SKM-1 treated with dmso at 0.1 percent for 144 hours (cell line): ENCODE measurements around the gene MADD.
A peak's percentile ranks its signal among the peaks of the same experiment; 100 is the strongest.

Experiments used
- DNase-seq: peaks from one replicate; lab custom pipeline; 2025; ENCODE audit not compliant: unreplicated experiment; lab: John Stamatoyannopoulos, UW

Gene MADD

DNA sequence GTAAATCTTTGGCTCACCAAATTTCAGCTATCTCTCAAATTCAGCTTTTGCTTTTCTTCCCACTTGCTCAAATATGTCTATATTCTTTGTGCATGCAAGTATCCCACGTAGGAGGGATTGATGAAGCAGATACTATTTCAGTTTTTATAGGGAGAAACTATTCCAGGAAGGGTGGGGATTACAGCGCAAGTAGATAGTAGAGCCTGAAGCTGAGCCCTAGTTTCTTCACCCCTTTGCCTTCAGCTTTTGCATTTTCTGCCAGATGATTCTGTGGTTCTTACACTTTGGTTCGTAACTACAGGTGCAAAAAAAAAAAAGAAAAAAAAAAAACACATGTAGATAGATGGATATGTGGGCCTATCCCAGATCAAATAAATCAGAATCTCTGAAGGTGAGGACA, 18.2 kb upstream of the MADD start:
- no peak for DNase-seq

DNA sequence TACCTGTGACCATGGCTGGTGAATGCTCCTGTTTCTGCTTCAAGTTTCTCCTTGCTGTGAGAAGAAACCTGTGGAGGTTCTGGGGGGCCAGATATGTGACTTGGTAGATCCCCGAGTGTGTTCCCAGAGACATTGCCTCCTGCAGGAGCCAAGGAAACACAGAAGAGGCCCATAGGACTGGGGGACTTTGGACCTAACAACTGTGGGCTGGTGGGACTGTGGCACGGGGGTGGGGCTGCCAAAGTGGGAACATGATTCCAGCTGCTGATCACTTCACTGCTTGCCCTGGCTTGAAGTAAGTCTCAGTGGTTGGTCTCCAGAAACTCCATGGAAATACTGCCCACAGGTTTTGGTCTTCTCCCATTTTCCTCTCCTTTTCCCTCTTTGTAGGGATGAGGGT, 16.3 kb upstream of the MADD start:
- DNase-seq = no peak

DNA sequence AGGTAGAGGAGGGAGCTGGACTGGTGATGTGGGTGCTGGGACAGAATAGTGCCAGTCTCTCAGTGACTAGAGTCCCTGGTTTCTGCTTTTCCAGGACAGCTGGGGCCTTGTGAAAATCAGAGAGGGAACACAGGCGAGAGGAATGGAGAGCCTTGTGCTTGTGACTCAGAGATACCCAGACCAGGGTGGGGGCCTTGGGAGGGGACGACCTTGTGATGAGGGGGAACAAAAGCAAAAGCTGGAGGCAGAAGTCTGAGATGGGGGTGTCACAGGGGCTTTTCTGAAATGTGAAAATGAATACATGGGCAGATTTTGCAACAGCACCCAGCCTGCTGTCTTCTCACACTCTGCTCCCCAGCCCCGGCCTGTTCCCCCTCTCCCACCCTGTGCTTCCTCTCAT, 15.5 kb upstream of the MADD start:
- DNase-seq = peak; percentile 22

DNA sequence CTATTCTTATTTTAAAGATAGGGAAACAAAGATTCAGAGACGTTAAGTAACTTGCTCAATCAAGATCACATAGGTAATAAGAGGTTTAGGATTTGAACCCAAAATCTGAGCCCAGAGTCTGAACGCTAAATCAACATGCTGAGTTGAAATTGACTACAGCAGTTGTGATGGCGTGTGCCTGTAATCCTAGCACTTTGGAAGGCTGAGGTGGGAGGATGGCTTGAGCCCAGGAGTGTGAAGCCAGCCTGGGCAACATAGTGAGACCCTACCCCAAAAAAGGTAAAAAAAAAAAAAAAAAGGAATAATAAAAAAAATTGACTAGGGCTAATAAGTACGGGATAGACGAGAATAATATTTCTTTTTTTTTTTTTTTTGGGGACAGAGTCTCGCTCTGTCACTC, 13.6 kb upstream of the MADD start:
- DNase-seq = no peak

DNA sequence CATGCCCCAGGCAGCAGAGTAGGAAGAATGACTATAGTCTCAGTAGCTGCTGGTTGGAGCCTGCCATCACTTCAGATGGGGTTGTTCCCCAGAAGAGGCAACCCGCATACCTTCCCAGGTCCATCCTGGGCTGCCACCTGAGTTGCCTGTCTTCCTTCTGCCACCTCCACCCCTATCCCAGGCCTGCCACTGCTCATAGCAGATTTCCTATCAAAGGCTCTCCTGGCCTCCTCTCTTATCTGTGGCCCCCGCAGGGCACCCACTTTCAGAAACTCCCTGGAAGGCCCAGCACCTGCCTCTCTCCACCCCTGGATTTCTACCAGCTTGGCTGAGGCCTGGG, 12.8 kb upstream of the MADD start:
- no peak for DNase-seq

DNA sequence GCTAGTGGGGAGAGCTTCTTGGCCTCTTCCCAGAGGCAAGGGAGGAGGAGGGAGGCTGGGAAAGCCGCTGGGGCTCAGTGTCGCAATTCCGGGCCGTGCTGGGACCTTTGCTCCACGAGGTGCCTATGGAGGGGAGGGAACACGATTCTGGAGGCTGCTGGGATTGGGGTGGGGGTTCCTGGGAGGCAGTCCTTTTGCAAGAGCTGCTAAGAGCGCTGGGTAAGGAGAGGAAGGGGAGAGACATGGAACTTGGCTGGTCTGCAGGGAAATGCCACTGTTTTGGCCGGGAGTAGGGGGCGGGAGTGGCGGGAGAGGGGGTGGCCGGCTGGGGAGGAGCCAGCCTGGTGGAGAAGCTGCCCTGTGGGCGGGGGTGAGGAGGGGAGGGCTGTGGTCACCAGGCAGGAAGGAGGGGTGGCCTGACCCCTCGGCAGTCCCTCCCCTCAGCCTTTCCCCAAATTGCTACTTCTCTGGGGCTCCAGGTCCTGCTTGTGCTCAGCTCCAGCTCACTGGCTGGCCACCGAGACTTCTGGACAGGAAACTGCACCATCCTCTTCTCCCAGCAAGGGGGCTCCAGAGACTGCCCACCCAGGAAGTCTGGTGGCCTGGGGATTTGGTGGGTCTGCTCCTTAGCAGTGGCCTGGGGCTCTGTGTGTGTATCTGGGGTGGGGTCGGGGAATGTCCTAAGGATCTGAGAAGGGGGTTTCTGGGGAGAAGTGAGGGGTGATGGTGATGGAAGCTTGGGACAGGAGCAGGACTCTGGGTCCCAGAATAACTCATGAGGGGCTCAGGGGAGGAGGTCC, 12.2 kb upstream of the MADD start, which contains the start of gene NR1H3:
Gene NR1H3, plus strand, starts transcription at position 480 of the 800 bp plus-strand sequence. CDS start 1,221 bp downstream, outside the sequence.
- peak; percentile 59 for DNase-seq

- no peak for DNase-seq
Measured at GRCh38 chr11:47258317-47258902, 11.5 kb upstream of the MADD start.

GRCh38 chr11:47259232-47259977, 10.5 kb upstream of the MADD start:
- DNase-seq = no peak

GRCh38 chr11:47260366-47260765, 9.6 kb upstream of the MADD start:
- no peak for DNase-seq

DNA sequence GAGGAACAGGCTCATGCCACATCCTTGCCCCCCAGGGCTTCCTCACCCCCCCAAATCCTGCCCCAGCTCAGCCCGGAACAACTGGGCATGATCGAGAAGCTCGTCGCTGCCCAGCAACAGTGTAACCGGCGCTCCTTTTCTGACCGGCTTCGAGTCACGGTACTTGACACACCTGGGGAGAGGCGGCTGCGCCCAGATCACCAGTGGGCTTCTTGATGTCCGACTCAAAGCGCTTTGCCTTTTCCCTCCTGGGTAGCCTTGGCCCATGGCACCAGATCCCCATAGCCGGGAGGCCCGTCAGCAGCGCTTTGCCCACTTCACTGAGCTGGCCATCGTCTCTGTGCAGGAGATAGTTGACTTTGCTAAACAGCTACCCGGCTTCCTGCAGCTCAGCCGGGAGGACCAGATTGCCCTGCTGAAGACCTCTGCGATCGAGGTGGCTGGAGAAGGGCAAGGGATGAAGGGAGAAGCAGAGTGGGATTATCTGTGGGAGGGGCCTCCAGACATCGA, 8.6 kb upstream of the MADD start:
- DNase-seq = no peak

- no peak for DNase-seq
Measured at GRCh38 chr11:47264119-47264518, 5.8 kb upstream of the MADD start.

DNA sequence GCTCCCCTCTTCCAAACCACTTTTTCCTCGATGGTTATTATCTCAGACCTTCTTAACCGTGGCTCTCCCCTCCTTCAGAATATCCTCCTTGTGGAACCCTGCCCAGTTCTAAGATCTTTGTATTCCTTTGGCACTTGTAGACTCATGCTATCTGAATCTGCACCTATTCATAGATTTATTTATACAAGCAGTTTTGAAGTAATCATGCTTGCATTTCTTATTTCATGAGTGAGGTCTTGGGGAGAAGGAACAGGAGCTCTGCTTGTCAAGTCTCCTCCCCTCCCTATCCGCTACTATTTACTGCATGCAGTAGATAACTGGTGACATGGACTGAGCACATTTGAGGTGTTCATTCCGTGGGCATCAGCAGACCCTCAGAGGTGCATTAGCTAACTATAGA, 5.4 kb upstream of the MADD start:
- DNase-seq = no peak

DNA sequence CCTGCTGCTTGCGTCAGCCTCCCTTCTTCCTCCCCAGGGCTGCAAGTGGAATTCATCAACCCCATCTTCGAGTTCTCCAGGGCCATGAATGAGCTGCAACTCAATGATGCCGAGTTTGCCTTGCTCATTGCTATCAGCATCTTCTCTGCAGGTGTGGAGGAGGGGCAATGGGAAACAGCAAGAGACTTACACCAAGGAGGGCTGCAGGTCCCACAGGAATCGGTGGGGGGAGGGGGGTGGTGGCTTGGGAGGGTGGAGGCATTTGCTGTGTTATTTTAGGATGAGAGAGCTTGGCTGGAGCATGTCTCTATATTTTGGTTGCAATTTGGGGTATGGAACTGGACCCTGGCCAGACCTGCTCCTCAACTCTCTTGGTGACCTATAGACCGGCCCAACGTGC, 2.1 kb upstream of the MADD start:
- DNase-seq = no peak

GRCh38 chr11:47268448-47269001, 1.4 kb upstream of the MADD start:
- no peak for DNase-seq

DNA sequence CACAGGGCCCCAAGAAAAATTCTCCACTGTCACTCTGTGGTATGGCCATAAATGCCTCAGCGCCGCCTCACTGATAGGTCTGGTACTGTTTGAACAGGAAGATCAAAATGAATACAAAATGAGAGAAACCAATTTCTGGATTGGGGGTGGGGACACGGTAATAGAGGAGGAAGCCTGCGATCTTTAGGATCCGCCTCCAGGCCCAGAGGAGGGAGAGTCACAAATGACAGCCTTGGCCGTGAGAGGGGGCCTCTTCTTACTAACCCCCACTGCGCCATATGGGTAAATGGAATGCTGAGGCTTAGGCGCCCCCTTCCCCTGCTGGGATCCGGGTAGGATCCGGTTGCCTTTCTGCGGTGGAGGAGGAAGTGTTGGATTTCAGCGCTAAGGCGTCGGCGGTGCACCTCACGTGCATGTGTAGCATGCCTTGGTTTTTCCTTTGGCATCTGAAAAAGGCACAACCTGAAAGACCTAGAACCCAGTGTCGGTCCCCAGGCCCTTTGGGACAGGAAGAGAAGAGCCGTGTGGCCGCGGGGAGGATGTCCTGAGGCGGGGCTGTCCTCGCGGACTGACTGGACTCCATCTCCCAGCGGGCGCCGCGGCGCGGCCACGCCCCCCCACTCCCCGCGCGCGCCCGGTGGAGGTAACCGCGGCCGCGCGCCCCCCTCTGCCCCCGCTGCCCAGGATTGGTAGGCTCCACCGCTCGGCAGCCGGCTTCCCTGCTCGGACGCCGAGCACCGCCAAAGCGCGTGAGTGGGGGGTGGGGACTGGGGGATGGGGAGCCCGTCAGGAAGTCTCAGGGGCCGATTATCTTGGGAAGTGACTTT, 718 bp upstream of the MADD start:
- DNase-seq = peak; percentile 96

- no peak for DNase-seq
Measured at GRCh38 chr11:47270331-47271271, 668 bp downstream of the MADD start.

DNA sequence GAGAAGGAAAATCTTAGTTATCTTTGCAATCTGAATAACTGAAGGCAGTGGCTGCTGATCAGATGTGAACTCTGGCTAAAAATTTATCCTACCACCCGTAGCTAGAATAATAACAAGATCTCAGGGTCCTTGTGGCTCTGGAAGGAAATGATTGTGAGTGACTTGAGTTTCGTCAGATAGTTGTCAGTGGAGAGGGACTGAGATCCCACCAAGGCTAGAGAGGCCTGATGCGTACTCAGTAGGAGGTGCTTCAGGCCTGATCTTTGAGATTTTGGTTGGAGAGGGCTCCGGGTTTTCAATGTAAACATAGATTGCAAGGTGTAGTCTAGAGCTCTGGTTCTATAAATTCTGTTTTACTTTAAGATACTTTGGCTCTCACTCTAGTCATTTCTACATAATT, 1.4 kb downstream of the MADD start:
- no peak for DNase-seq

DNA sequence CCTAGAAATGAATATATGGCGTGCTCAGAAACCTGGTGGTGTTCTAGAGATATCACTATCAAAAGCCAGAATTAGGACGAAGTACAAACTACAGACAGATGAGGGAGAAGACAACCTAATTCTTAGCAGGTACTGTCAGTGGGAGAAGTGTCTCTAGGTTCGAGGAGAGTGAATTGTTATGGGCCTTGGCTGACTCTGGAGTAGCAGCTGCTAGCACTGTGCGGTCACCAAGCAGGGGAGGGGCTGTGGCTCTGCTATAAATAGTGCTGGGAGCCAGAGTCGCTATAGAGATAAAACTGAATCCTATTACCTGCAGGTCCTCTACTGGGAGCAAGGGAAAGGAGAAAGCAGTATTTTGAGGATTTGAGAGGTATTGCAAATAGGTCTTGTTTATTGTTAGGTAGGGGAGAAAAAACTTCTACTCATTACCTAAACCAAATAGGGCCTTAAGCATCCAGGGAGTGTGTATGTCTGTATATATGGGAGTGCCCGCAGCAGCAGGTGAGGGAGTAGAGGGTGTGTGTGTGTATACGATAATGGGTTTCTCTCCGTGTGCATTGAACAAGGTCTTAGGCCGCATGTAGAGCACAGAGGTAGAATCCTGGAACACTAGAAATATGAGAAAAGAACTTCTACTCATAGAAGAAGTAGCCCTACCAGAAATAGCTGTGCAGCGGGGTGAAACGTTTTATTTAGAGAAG, 2.2 kb downstream of the MADD start:
- no peak for DNase-seq

- DNase-seq = no peak
Measured at GRCh38 chr11:47272706-47273105, 2.8 kb downstream of the MADD start.
